ENCODE data around the gene OBI1.

Gene OBI1, protein sequence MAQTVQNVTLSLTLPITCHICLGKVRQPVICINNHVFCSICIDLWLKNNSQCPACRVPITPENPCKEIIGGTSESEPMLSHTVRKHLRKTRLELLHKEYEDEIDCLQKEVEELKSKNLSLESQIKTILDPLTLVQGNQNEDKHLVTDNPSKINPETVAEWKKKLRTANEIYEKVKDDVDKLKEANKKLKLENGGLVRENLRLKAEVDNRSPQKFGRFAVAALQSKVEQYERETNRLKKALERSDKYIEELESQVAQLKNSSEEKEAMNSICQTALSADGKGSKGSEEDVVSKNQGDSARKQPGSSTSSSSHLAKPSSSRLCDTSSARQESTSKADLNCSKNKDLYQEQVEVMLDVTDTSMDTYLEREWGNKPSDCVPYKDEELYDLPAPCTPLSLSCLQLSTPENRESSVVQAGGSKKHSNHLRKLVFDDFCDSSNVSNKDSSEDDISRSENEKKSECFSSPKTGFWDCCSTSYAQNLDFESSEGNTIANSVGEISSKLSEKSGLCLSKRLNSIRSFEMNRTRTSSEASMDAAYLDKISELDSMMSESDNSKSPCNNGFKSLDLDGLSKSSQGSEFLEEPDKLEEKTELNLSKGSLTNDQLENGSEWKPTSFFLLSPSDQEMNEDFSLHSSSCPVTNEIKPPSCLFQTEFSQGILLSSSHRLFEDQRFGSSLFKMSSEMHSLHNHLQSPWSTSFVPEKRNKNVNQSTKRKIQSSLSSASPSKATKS

DNA sequence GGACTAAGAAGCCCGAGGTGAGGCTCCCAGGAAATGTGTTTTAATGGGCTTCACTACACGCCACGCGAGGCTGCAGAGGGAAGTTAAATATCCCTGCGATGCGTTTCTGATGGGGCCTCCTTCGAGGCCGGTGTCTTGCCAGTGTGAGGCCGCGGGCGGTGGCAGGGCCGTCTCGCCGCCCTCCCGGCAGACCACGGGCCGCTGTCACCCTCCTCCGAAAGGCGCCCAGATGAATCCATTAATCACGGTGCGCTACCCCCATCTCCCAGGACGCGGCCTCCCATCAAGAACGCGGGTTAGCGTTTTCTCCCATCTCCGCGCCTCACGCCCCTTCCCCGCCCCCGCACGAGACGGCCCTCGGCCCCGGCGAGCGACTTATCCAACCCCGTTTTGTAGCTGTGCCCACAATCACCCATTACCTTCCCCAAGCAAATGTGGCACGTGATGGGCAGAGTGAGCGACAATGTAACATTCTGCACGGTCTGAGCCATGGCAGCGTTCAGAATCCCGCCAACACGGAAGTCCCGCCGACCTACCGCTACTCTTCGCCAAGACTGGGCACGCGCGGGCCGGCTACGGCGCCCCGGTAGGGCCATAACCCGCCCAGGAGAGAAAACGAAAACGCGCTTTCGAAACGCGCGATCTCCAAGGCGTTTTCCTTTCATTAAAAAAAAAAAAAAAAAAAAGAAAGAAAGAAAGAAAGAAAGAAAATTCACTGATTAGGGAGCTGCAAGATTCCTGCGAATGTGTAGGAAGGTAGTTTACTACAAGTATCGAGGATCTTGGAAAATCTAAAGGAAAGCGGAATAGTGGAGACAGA is at the start of gene OBI1:
Gene OBI1 (minus strand): TSS at position 526 of the 820 bp plus-strand sequence. CDS start 35 bp downstream, at position 491.
- H3K27ac Mint-ChIP-seq, result peak within 1 kb of the TSS; percentile 100
- no peaks in the 10 kb centered on the region for H3K27me3 Mint-ChIP-seq
- H3K4me1 Mint-ChIP-seq, result peaks cover 40% of the 10 kb centered on the region
- H3K36me3 Mint-ChIP-seq, result peaks cover 11% of the 10 kb centered on the region
- H3K4me3 Mint-ChIP-seq, result peak within 1 kb of the TSS; percentile 98
- no peaks in the 10 kb centered on the region for H3K9me3 Mint-ChIP-seq

DNA sequence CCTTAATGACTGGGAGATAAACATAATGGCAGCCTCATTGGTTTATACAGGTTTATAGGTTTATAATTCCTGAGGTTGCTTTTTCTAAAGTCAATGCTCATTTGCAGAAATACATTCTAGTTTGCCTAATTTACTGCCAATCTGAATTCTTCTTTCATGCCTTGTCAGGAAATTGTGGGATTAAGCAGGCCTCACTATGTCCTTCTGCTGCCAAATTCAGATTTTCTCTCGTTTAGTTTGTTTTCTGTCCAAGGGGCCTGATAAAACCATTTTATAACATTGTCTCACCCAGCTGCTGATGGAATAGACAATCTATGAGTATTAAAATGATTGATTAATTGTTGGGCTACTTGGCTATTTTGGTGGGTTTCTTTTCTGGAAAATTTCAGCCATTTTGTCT is 42.4 kb upstream of the OBI1 start:
- Mint-ChIP-seq H3K4me3 (no peak overlapping the region), H3K27me3 (peaks cover 18% of the 10 kb centered on the region), H3K9me3 (peaks cover 6% of the 10 kb centered on the region), H3K36me3 (no peaks in the 10 kb centered on the region), H3K27ac (no peak overlapping the region), H3K4me1 (no peaks in the 10 kb centered on the region)

DNA sequence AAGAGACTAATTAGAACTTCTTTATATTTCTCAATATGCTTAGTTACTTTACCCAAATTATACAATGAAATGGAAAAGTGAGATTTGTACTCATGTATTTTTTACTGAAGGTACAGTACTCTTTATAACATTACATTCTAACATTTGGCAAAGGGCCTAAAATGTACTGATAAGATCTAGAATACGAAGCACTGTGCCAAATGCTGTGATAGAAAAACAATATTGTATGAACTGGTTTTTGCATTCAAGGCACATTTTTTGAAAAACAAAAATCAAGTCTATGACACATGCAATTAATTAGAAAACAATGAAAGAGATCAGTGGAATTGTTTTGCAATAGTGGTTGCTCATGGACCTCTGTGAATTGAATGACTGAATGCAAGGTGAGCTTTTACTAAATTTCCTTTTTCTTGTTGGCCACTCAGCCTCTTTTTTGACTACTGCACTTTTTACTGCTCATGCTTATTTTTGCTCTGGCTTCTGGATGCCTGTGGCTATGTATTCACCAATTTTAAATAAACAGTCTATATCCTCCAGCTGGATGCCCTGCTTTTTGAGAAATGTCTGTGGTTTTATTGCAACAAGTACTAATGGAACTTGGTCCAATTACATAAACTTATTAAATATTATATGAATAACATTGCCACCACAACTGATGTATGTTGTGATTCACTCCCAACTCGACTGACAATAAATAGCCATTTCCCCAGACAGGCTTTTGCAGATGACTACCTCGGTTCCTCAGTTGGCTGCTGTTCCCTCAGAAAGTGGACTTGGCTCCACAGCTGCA is 41.4 kb upstream of the OBI1 start:
- no peak overlapping the region for H3K27ac Mint-ChIP-seq

GRCh38 chr13:78689011-78689410 is 30.1 kb upstream of the OBI1 start:
- H3K9me3 Mint-ChIP-seq, result no peaks in the 10 kb centered on the region
- no peak overlapping the region for H3K4me3 Mint-ChIP-seq
- H3K27me3 Mint-ChIP-seq, result peaks cover 8% of the 10 kb centered on the region
- no peaks in the 10 kb centered on the region for H3K36me3 Mint-ChIP-seq
- H3K27ac Mint-ChIP-seq, result no peak overlapping the region
- H3K4me1 Mint-ChIP-seq, result no peaks in the 10 kb centered on the region

More for the DNA sequence above, 41.4 kb upstream of the OBI1 start:
- Mint-ChIP-seq H3K36me3 (no peaks in the 10 kb centered on the region), H3K9me3 (peaks cover 6% of the 10 kb centered on the region), H3K4me3 (no peak overlapping the region), H3K4me1 (no peaks in the 10 kb centered on the region), H3K27me3 (peaks cover 19% of the 10 kb centered on the region)

- Mint-ChIP-seq H3K27ac (no peak overlapping the region), H3K4me1 (no peaks in the 10 kb centered on the region), H3K36me3 (peaks cover 1% of the 10 kb centered on the region), H3K4me3 (no peak overlapping the region), H3K27me3 (peaks cover 10% of the 10 kb centered on the region), H3K9me3 (no peaks in the 10 kb centered on the region)
Observed at GRCh38 chr13:78686461-78686860, 27.5 kb upstream of the OBI1 start.

DNA sequence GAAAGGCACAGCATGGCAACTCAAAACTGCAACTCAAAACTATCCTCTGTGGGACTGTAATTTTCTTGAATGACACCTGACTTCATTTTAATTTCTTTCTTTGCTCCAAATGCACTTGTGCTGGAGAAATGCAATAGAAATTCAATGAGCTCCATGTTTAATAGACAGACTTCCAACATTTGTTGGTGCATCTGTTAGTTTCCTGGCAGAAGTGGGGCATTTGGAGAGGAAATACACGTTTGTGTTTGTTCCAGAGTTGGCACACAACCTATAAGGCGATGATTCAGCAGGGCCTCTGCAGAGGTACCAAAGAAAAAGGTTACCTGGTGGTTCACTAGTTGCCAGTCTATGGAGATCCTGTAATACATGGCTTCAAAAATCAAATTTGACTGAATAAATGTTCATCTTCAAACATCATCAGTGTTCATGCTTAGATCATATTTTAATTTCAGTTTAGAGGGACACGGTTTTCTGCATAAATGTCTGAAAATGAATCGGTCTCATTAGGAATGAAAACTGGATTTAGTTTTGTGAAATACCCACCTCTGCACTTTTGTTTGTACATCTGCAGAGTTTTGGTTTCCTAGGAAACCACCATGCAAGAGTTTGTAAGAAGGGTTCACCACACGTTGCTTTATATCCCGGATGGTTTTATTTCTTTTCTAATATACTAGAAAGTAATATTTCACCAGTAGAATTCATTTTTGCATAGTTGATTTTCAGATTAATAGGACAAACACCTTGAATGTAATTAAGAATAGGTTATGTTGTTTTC is 21.8 kb upstream of the OBI1 start:
- H3K4me1 Mint-ChIP-seq, result no peaks in the 10 kb centered on the region
- no peak overlapping the region for H3K4me3 Mint-ChIP-seq
- H3K36me3 Mint-ChIP-seq, result peaks cover 1% of the 10 kb centered on the region
- no peaks in the 10 kb centered on the region for H3K9me3 Mint-ChIP-seq
- H3K27me3 Mint-ChIP-seq, result peaks cover 10% of the 10 kb centered on the region
- H3K27ac Mint-ChIP-seq, result no peak overlapping the region

DNA sequence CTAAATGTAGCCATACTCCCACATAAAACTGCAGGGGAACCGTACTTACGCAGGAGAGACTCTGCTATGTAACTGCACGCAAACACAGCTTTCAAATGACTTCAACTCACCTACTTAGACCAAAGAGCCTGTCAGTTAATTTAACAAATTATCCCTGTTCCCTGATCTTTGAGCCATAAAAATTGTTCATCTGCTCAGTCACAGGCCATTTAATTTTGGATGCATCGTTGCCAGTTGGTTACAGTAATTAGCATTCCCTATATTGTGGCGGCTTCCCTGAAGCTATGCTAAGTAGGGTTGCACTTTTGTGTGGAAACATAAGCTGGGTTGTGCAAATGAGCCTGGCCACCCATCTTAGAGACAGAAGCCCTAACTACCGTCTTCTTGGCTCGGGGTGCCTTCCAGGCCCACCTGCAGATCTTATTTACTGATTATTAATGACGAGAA is 21.2 kb upstream of the OBI1 start:
- Mint-ChIP-seq H3K36me3 (peaks cover 1% of the 10 kb centered on the region), H3K4me1 (no peaks in the 10 kb centered on the region), H3K27ac (no peak overlapping the region), H3K9me3 (no peaks in the 10 kb centered on the region), H3K4me3 (no peak overlapping the region), H3K27me3 (peaks cover 10% of the 10 kb centered on the region)

DNA sequence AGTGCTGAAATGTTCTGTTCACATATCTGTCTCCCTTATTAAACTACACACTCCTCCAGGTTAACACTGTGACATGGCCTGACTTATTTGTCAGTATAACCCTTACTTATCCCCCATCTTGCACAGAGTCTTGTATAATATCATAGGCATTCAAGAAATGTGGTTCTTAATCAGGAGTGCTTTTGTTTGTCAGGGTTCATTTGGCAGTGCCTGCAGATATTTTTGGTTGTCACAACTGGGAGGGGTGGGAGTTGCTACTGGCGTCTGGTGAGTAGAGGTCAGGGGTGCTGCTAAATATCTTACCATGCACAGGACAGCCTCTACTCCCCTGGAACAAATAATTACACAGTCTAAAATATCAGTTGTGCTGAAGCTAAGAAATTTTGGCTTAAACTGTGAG is 20.4 kb upstream of the OBI1 start:
- Mint-ChIP-seq H3K27me3 (peaks cover 11% of the 10 kb centered on the region), H3K36me3 (peaks cover 1% of the 10 kb centered on the region), H3K27ac (no peak overlapping the region), H3K4me3 (no peak overlapping the region), H3K9me3 (no peaks in the 10 kb centered on the region), H3K4me1 (no peaks in the 10 kb centered on the region)

GRCh38 chr13:78675112-78675511 is 16.2 kb upstream of the OBI1 start:
- Mint-ChIP-seq H3K9me3 (no peaks in the 10 kb centered on the region), H3K4me3 (no peak overlapping the region), H3K36me3 (no peaks in the 10 kb centered on the region), H3K27me3 (peaks cover 8% of the 10 kb centered on the region), H3K4me1 (no peaks in the 10 kb centered on the region), H3K27ac (no peak overlapping the region)

DNA sequence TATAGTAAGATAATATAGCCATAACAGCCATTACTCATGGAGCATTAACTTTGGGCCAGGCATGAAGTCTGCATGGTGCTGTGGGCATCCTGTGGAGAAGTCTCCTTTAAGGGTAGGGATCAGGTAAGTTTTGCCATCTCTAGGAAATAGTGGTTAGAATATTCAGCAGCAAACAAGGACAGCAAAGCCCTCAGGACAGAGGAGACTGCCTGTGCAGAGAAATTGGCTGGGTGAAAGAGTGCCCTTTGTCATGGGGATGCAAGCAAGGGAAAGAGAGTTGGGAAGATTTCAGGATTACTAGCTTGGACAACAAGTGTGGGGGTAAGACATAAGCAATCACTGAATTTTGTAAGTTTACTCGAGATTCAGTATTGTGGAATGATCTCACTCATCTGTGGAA is 15.7 kb upstream of the OBI1 start:
- H3K9me3 Mint-ChIP-seq, result no peaks in the 10 kb centered on the region
- peaks cover 8% of the 10 kb centered on the region for H3K27me3 Mint-ChIP-seq

GRCh38 chr13:78662467-78662866 is 3.5 kb upstream of the OBI1 start:
- no peak overlapping the region for H3K4me3 Mint-ChIP-seq
- no peaks in the 10 kb centered on the region for H3K36me3 Mint-ChIP-seq
- no peaks in the 10 kb centered on the region for H3K27me3 Mint-ChIP-seq
- no peak overlapping the region for H3K27ac Mint-ChIP-seq
- peaks cover 20% of the 10 kb centered on the region for H3K4me1 Mint-ChIP-seq
- no peaks in the 10 kb centered on the region for H3K9me3 Mint-ChIP-seq

More for the DNA sequence above, 15.7 kb upstream of the OBI1 start:
- H3K27ac Mint-ChIP-seq, result no peak overlapping the region
- H3K4me3 Mint-ChIP-seq, result no peak overlapping the region
- H3K36me3 Mint-ChIP-seq, result no peaks in the 10 kb centered on the region
- no peaks in the 10 kb centered on the region for H3K4me1 Mint-ChIP-seq

GRCh38 chr13:78660495-78660857 is 1.5 kb upstream of the OBI1 start:
- peaks cover 6% of the 10 kb centered on the region for H3K36me3 Mint-ChIP-seq
- H3K4me3 Mint-ChIP-seq, result peak overlapping the region; percentile 26
- no peaks in the 10 kb centered on the region for H3K9me3 Mint-ChIP-seq
- no peaks in the 10 kb centered on the region for H3K27me3 Mint-ChIP-seq
- no peak overlapping the region for H3K27ac Mint-ChIP-seq
- H3K4me1 Mint-ChIP-seq, result peaks cover 31% of the 10 kb centered on the region

DNA sequence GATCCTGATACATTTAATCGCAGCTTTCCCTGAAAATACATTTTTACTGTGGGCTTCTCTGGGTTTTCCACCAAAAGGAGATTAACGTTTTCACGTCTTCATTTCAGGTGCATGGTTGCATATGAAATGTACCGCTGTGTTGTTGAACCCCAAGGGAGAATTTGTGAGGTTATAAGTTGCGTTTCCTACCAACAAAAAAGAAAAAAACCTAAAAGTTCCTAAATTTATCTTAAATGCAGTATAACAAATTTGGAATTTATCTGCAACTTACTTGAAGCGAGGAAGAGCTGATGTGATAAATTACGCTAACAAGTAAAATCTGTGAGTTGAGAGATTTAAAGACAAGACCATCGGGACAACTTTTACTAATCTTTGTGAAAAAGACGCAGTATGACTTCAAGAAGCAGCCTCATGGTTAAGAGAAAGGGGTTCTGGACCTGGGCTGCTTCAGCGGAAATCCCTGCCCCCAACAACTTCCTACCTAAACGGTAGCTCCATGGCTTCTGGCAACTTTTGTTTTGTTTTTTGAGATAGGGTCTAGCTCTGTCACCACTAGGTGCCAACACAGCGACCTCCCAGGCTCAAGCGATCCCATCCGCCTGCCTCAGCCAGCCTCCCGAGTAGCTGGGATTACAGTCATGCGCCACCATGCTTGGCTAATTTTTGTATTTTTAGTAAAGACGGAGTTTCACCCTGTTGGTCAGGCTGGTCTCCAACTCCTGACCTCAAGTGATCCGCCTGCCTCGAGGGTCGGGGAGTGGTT is 958 bp upstream of the OBI1 start:
- Mint-ChIP-seq H3K4me3 (peak overlapping the region; percentile 98), H3K27ac (peak overlapping the region; percentile 66), H3K27me3 (no peaks in the 10 kb centered on the region), H3K36me3 (peaks cover 9% of the 10 kb centered on the region), H3K9me3 (no peaks in the 10 kb centered on the region), H3K4me1 (peaks cover 37% of the 10 kb centered on the region)

GRCh38 chr13:78659450-78659730 is 435 bp upstream of the OBI1 start:
- Mint-ChIP-seq H3K9me3 (no peaks in the 10 kb centered on the region), H3K36me3 (peaks cover 11% of the 10 kb centered on the region), H3K27me3 (no peaks in the 10 kb centered on the region), H3K4me3 (peak overlapping the region; percentile 98), H3K4me1 (peaks cover 40% of the 10 kb centered on the region), H3K27ac (peak overlapping the region; percentile 100)

Data from activated naive CD4-positive, alpha-beta T cell treated with anti-CD3 and anti-CD28 coated beads, Interleukin-2, amount 50 U/mL, for 24 hours (primary cell).